WI38 (cell line): ENCODE results near the gene PSEN1.
"Not testable (repeated sequence)": the region's sequence is repeated elsewhere in the genome, so short reads cannot be mapped to it uniquely, and the experiment has no call there.

Experiments
- H3K4me3 ChIP-seq: 2 replicates; pipeline ENCODE4 v1.5.1; 2011; ENCODE audit warnings: low read depth, mild to moderate bottlenecking, control low read depth, low read length
- TF ChIP-seq, protein P1 (sequence below): IDR thresholded peaks from 2 replicates; pipeline ENCODE4 v1.5.1; 2012; ENCODE audit warnings: low read depth, mild to moderate bottlenecking, control low read depth, low read length

Gene PSEN1

DNA sequence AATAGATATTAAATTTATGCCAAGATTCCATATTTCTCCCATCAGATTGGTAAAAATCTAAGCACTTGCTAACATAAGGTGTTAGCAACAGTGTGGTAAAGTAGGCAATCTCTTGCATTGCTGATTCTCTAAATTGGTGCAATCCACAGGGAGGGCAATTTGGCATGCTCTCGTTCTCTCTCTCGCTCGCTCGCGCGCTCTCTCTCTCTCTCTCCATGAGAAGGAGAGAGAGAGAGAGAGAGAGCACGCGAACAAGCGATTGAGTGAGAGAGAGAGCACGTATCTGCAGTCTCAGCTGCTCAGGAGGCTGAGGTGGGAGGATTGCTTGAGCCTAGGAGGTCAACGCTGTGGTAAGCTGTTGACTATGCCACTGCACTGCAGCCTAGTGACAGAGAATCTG is 25.9 kb downstream of the PSEN1 start:
- H3K4me3 ChIP-seq, result no peak overlapping the region
- TF ChIP-seq, protein P1, sequence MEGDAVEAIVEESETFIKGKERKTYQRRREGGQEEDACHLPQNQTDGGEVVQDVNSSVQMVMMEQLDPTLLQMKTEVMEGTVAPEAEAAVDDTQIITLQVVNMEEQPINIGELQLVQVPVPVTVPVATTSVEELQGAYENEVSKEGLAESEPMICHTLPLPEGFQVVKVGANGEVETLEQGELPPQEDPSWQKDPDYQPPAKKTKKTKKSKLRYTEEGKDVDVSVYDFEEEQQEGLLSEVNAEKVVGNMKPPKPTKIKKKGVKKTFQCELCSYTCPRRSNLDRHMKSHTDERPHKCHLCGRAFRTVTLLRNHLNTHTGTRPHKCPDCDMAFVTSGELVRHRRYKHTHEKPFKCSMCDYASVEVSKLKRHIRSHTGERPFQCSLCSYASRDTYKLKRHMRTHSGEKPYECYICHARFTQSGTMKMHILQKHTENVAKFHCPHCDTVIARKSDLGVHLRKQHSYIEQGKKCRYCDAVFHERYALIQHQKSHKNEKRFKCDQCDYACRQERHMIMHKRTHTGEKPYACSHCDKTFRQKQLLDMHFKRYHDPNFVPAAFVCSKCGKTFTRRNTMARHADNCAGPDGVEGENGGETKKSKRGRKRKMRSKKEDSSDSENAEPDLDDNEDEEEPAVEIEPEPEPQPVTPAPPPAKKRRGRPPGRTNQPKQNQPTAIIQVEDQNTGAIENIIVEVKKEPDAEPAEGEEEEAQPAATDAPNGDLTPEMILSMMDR, result no peak

- TF ChIP-seq, protein P1, result no peak
- no peak overlapping the region for H3K4me3 ChIP-seq
Measured at GRCh38 chr14:73166399-73166798, 30.1 kb downstream of the PSEN1 start.

GRCh38 chr14:73167727-73168126 is 31.4 kb downstream of the PSEN1 start:
- no peak overlapping the region for H3K4me3 ChIP-seq
- TF ChIP-seq, protein P1, result no peak

DNA sequence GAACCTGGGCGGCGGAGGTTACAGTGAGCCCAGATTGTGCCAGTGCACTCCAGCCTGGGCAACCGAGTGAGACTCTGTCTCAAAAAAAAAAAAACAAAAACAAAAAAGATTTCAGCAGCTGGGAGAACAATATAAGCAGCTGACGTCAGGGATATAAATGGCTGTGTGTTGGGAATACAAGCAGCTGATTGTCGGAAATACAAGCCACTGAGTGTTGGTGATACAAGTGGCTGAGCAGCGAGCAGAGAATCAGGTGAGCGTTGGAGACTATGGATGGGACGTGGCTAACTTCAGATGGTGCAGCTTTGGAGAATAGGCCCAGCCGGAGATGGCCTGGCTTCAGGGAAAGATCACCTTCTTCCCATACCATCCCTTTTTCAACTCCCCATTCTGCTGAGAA is 32.0 kb downstream of the PSEN1 start:
- TF ChIP-seq, protein P1, result no peak
- H3K4me3 ChIP-seq, result no peak overlapping the region

GRCh38 chr14:73168691-73169090 is 32.4 kb downstream of the PSEN1 start:
- no peak overlapping the region for H3K4me3 ChIP-seq
- TF ChIP-seq, protein P1, result no peak

GRCh38 chr14:73169855-73170254 is 33.5 kb downstream of the PSEN1 start:
- H3K4me3 ChIP-seq, result not testable (repeated sequence)

DNA sequence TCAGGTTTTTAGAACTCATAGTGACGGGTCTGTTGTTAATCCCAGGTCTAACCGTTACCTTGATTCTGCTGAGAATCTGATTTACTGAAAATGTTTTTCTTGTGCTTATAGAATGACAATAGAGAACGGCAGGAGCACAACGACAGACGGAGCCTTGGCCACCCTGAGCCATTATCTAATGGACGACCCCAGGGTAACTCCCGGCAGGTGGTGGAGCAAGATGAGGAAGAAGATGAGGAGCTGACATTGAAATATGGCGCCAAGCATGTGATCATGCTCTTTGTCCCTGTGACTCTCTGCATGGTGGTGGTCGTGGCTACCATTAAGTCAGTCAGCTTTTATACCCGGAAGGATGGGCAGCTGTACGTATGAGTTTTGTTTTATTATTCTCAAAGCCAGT is 34.4 kb downstream of the PSEN1 start:
- no peak overlapping the region for H3K4me3 ChIP-seq
- TF ChIP-seq, protein P1, result no peak

- TF ChIP-seq, protein P1, result no peak
- no peak overlapping the region for H3K4me3 ChIP-seq
Measured at GRCh38 chr14:73172500-73172899, 36.2 kb downstream of the PSEN1 start.
